ENCODE data around the gene SEZ6L.

- TF ChIP-seq CTCF (IDR thresholded peaks at IDR 0.05; ENCODE audit: poor library complexity, severe bottlenecking), result peak; percentile 26
- TF ChIP-seq RAD21 (conservative IDR thresholded peaks at IDR 0.05), result peak; percentile 27
Observed at GRCh38 chr22:26377170-26377830, 208.0 kb downstream of the SEZ6L start.

Data from neural cell (in vitro differentiated cells).